Ovary (tissue), 3 donors: ENCODE measurements around the gene ENTHD1.
"Not testable (repeated sequence)": the region's sequence is repeated elsewhere in the genome, so short reads cannot be mapped to it uniquely, and the experiment has no call there.

Source experiments
- CTCF ChIP-seq, 3 donors: fragments of 450-650 bp in 2 of 3; fragments of 200-600 bp in 1 of 3; IDR thresholded peaks; one replicate each; pipeline versions ENCODE4 v1.5.1 to v1.8.0; 2016 to 2022; ENCODE audit warnings: antibody characterized with exemption in 3 of 3, mild to moderate bottlenecking in 1 of 3
- POLR2A ChIP-seq: fragments of 450-650 bp; IDR thresholded peaks from one replicate; pipeline ENCODE4 v1.6.1; 2017; ENCODE audit warnings: antibody characterized with exemption, mild to moderate bottlenecking, moderate library complexity
- donor health status: DM: no; HTN: no; CAD: no.

- not testable (repeated sequence) for TF ChIP-seq CTCF (IDR thresholded peaks at IDR 0.05); POLR2A
Observed at GRCh38 chr22:39889924-39890323, 3.6 kb downstream of the ENTHD1 start.
